ENCODE results near the gene PI4KA.

The PI4KA gene

GRCh38 chr22:20792221-20792965 lies 66.2 kb downstream of the PI4KA start:
- H4K20me1 ChIP-seq (ENCODE audit: control insufficient read depth, insufficient read depth, low read depth, low read length): no peaks in the 10 kb centered on the region
- H3K79me2 ChIP-seq (ENCODE audit: control insufficient read depth, low read length): no peaks in the 10 kb centered on the region
- no peak for TF ChIP-seq EZH2phosphoT487 (IDR thresholded peaks at IDR 0.05; ENCODE audit: borderline replicate concordance, low read length)
- no peak for TF ChIP-seq CTCF (IDR thresholded peaks at IDR 0.05; ENCODE audit: low read depth, low read length, poor library complexity, severe bottlenecking)
- H3K9me2 ChIP-seq (replicated peaks; ENCODE audit: control insufficient read depth, low read length): no peaks in the 10 kb centered on the region
- H3K36me3 ChIP-seq (ENCODE audit: control insufficient read depth, low read length): peaks cover 59% of the 10 kb centered on the region
- no peak overlapping the region for H3K4me2 ChIP-seq (ENCODE audit: low read length)
- H3K9me3 ChIP-seq (ENCODE audit: control insufficient read depth, insufficient read depth, low read length): no peaks in the 10 kb centered on the region
- H3K4me1 ChIP-seq (ENCODE audit: control insufficient read depth, low read length): no peaks in the 10 kb centered on the region
- no peak overlapping the region for H3K27ac ChIP-seq (ENCODE audit: low read depth, low read length)
- H3F3A ChIP-seq (ENCODE audit: control insufficient read depth, insufficient read depth): no peaks in the 10 kb centered on the region
- no peaks in the 10 kb centered on the region for H3K27me3 ChIP-seq (ENCODE audit: control insufficient read depth, low read length)
- no peak overlapping the region for H3K4me3 ChIP-seq (ENCODE audit: low read length)

GRCh38 chr22:20788627-20789344 lies 69.8 kb downstream of the PI4KA start:
- Histone ChIP-seq H3K4me3 (ENCODE audit: low read length) (no peak overlapping the region), H3K27me3 (ENCODE audit: control insufficient read depth, low read length) (no peaks in the 10 kb centered on the region), H4K20me1 (ENCODE audit: control insufficient read depth, insufficient read depth, low read depth, low read length) (no peaks in the 10 kb centered on the region), H3K36me3 (ENCODE audit: control insufficient read depth, low read length) (peaks cover 46% of the 10 kb centered on the region), H3K9me3 (ENCODE audit: control insufficient read depth, insufficient read depth, low read length) (no peaks in the 10 kb centered on the region), H3K4me1 (ENCODE audit: control insufficient read depth, low read length) (no peaks in the 10 kb centered on the region), H3K9me2 (replicated peaks; ENCODE audit: control insufficient read depth, low read length) (no peaks in the 10 kb centered on the region), H3K79me2 (ENCODE audit: control insufficient read depth, low read length) (no peaks in the 10 kb centered on the region), H3K27ac (ENCODE audit: low read depth, low read length) (no peak overlapping the region), H3F3A (ENCODE audit: control insufficient read depth, insufficient read depth) (no peaks in the 10 kb centered on the region), H3K4me2 (ENCODE audit: low read length) (no peak overlapping the region)
- TF ChIP-seq CTCF (IDR thresholded peaks at IDR 0.05; ENCODE audit: low read depth, low read length, poor library complexity, severe bottlenecking) (no peak), EZH2phosphoT487 (IDR thresholded peaks at IDR 0.05; ENCODE audit: borderline replicate concordance, low read length) (no peak)

GRCh38 chr22:20787746-20788626 lies 70.6 kb downstream of the PI4KA start:
- peaks cover 44% of the 10 kb centered on the region for H3K36me3 ChIP-seq (ENCODE audit: control insufficient read depth, low read length)
- H3F3A ChIP-seq (ENCODE audit: control insufficient read depth, insufficient read depth): no peaks in the 10 kb centered on the region
- no peaks in the 10 kb centered on the region for H3K79me2 ChIP-seq (ENCODE audit: control insufficient read depth, low read length)
- H3K4me2 ChIP-seq (ENCODE audit: low read length): no peak overlapping the region
- TF ChIP-seq EZH2phosphoT487 (IDR thresholded peaks at IDR 0.05; ENCODE audit: borderline replicate concordance, low read length): no peak
- TF ChIP-seq CTCF (IDR thresholded peaks at IDR 0.05; ENCODE audit: low read depth, low read length, poor library complexity, severe bottlenecking): no peak
- H4K20me1 ChIP-seq (ENCODE audit: control insufficient read depth, insufficient read depth, low read depth, low read length): no peaks in the 10 kb centered on the region
- H3K4me3 ChIP-seq (ENCODE audit: low read length): no peak overlapping the region
- no peaks in the 10 kb centered on the region for H3K27me3 ChIP-seq (ENCODE audit: control insufficient read depth, low read length)
- no peaks in the 10 kb centered on the region for H3K9me3 ChIP-seq (ENCODE audit: control insufficient read depth, insufficient read depth, low read length)
- no peaks in the 10 kb centered on the region for H3K9me2 ChIP-seq (replicated peaks; ENCODE audit: control insufficient read depth, low read length)
- no peak overlapping the region for H3K27ac ChIP-seq (ENCODE audit: low read depth, low read length)
- H3K4me1 ChIP-seq (ENCODE audit: control insufficient read depth, low read length): no peaks in the 10 kb centered on the region
